GM18505 (cell line): ENCODE measurements around the gene AKT1S1.
A peak's percentile ranks its signal among the peaks of the same experiment; 100 is the strongest.

ENCODE experiments used
- ATAC-seq: cut with Tn5 transposase; IDR thresholded peaks from one replicate; pipeline ENCODE4 v1.9.1; 2021; ENCODE audit not compliant: unreplicated experiment
- POLR2A ChIP-seq: IDR thresholded peaks from 4 replicates; pipeline ENCODE4 v1.6.1; 2011; ENCODE audit warnings: borderline replicate concordance; ENCODE audit not compliant: insufficient read depth, insufficient read length; ENCODE audit errors: extremely low read depth

The AKT1S1 gene

DNA sequence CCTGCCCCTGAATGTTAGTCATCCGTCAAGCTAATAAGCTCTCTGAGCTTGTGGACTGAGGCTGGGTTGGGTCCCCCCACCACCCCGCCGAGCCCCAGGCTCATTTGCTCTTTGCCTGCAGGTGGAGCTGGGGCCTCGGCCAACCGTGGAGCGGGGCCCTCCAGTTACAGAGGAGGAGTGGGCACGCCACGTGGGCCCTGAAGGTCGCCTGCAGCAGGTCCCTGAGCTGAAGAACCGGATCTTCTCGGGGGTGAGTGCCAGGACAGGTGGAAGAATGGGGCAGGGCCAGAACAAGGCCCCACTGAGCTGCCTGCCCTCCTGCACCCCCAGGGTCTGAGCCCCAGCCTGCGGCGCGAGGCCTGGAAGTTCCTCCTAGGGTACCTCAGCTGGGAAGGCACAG lies 5.5 kb upstream of the AKT1S1 start:
- no peak for TF ChIP-seq POLR2A
- ATAC-seq = no peak

GRCh38 chr19:49881672-49882394 lies 4.7 kb upstream of the AKT1S1 start:
- TF ChIP-seq POLR2A = no peak
- ATAC-seq = no peak

- no peak for ATAC-seq
- TF ChIP-seq POLR2A = no peak
Measured at GRCh38 chr19:49881186-49881585, 4.0 kb upstream of the AKT1S1 start.

DNA sequence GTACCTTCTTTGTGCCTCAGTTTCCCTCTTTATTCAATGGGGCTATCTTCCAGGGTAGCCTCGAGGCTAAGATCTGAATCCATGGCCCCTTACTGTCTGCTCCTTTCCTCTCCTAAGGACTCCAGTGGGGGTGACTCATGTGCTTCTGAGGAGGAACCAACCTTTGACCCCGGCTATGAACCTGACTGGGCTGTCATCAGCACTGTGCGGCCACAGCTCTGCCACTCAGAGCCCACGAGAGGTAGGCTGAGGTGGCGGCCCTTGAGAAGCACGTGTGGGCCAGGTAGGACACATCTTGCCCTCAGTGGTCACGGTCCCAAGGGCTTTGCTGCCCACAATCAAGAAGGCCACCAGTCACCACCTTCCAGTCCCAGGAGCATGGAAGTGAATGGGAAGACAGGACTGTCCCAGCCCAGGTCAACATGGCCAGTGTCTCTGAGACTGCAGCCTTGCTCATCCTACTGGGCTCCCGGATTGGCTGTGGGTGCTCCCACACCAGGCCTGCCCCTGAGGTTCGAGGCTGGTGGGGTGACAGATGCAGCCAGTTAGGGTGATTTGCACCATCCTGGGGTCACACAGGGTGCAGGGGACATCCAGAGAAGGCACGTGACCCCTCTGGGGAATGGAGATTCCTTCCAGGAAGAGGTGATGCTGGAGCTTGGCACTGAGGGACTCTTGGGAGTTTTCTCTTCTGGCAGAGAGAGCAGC lies 3.2 kb upstream of the AKT1S1 start:
- TF ChIP-seq POLR2A = no peak
- ATAC-seq = no peak

DNA sequence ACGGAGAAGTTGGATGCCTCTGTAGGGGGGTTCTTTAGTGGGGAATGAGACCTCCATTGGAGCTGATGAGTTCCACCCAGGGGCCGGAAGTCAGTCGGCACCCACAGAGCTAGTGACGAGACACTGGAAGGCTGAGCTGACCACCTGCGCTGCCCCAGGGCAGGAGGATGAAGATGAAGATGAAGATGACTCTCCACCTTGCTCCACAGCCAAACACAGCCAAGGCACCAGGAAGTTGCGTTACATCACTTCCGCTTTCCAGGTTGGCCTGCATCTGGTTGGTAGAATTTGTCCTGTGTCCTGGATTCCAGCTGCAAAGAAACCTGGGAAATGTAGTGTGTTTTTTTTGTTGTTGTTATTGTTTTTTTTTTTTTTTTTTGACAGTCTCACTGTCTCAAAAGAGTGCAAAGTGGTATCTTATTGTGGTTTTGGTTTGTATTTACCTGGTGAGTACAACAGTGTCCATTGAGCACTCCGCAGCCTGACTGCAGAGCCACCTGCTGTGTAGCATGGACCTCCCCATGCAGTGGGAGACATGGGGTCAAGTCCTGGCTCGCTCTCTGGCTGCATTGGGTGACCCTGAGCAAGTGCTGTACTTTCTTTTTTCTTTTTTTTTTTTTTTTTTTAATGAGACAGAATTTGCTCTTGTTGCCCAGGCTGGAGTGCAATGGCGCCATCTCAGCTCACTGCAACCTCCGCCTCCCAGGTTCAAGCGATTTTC lies 2.2 kb upstream of the AKT1S1 start:
- no peak for ATAC-seq
- no peak for TF ChIP-seq POLR2A

- no peak for TF ChIP-seq POLR2A
- no peak for ATAC-seq
Measured at GRCh38 chr19:49878744-49879070, 1.6 kb upstream of the AKT1S1 start.

- ATAC-seq = peak; percentile 40
- peak; percentile 1 for TF ChIP-seq POLR2A
Measured at GRCh38 chr19:49877879-49878743, 956 bp upstream of the AKT1S1 start.

DNA sequence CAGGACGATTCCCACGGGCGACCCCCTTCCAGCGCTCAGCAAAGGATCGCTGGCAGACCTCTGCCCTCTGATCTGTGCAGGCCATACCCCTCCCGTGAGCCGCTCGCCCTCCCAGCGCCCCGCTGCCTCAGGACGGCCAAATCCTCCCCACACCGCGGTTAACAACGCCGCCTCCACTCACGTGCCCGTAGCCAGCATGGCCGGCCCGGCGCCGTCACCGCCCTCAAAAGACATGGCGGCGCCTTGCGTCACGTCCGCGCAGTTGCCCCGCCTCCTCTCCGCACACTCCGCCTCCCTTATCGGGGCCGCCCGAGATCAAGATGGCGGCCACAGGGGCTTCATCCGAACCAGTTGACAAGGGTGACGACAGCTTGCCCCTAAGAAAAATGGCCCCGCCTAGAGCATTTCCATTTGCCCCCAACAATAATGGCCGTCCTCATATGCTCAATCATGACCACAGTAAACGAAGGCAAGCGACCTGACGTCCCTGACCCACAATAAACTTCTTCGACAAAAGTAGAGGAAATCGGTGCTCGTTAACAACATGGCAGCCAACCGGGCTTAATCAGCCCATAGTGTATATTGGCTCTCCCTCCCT lies 634 bp downstream of the AKT1S1 start:
- peak; percentile 70 for TF ChIP-seq POLR2A
- ATAC-seq = peak; percentile 48

DNA sequence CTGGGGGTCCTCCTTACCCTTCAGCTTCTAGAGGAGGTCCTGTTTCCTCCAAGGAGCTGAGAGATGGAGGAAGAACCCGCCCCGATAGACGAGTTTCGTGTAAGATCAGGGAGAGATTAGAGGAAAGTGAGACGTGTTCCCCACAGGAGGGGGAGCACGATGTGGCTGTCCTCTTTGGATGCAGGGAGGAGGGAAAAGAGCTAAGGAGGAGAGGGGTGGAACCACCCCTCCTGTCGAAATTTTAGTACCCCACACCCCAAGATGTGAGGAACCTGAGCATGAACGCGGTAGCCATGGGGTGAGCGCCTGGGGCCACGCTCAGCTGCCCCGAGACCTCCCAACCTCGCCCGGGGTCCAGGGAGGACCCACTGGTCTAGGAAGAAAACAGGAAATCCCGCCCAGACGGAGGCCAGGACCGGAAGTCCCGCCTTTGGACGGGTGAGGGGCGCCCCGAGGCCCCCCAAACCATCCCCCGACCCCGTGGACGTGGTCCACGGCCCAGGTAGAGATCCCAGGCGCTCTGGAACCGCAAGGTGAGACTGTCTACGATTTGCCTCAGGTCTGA lies 1.2 kb downstream of the AKT1S1 start:
- peak; percentile 55 for TF ChIP-seq POLR2A
- ATAC-seq = no peak

- TF ChIP-seq POLR2A = no peak
- no peak for ATAC-seq
Measured at GRCh38 chr19:49875177-49875576, 2.0 kb downstream of the AKT1S1 start.

DNA sequence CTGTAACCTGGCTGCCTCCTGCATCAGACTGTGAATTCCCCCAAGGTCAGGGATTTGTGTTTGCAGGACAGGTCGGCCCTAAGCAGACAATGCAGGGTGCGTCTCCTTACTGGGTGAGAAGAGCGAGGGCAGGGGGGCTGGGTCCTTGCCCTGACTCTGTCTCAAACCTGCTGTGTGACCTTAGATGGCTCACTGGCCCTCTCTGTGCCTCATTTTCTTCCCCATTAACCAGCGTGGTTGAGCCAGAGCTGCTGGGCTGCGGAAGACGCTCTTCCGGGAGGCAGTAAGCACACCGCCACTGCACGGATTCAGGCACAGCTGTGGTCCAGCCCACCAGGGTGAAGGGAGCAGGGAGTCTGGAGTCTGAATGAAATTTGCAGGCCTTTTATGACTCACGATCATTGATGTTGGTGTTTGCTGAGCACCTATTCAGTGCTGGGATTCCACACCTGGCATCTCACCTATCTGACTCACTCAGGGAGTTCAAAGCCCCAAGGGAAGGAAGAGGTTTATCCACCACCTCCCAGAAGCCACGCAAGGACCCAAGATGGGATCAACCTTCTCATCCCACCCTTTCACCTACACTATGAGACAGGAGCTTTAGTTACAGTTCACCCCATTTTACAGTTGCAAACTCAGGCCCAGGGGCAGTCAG lies 2.5 kb downstream of the AKT1S1 start:
- TF ChIP-seq POLR2A = no peak
- ATAC-seq = no peak

DNA sequence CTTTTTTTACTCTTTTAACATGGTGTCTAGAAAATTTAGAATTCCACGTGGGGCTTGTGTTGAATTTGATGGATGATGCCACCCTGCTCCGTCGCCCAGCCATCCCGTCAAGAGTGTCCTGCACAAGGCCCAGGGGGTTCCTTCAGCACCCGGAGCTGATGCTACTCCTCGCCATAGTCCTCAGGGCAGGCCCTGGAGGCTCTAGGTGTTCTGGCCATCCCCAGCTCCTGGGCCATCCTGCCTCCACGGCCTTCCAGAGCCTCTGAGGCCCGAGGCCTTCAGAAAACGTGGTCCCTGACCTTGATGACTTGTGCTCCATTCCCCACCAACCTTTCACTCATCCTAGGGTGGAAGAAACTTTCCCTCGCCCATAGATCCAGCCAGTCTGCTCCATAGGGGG lies 3.3 kb downstream of the AKT1S1 start:
- no peak for TF ChIP-seq POLR2A
- ATAC-seq = no peak
